KOPT-K1 (cell line): ENCODE results near the gene TRAK2.
"Not testable (repeated sequence)": the region's sequence is repeated elsewhere in the genome, so short reads cannot be mapped to it uniquely, and the experiment has no call there.

Source experiments
- H3K27ac ChIP-seq: fragments of 200-600 bp; sonication (generic); 2 replicates; pipeline ENCODE4 v1.5.1; 2016; ENCODE audit warnings: antibody characterized with exemption, mild to moderate bottlenecking, low read depth, low read length; ENCODE audit not compliant: poor library complexity, severe bottlenecking
- H3K36me3 ChIP-seq: fragments of 200-600 bp; sonication (generic); 2 replicates; pipeline ENCODE4 v1.5.1; 2017; ENCODE audit warnings: antibody characterized with exemption, mild to moderate bottlenecking, low read length, moderate library complexity; ENCODE audit not compliant: insufficient read depth
- H3K9me3 ChIP-seq: fragments of 200-600 bp; sonication (generic); 2 replicates; pipeline ENCODE4 v1.5.1; 2017; ENCODE audit warnings: antibody characterized with exemption, low read length, mild to moderate bottlenecking; ENCODE audit not compliant: insufficient read depth, poor library complexity, severe bottlenecking

Gene TRAK2

DNA sequence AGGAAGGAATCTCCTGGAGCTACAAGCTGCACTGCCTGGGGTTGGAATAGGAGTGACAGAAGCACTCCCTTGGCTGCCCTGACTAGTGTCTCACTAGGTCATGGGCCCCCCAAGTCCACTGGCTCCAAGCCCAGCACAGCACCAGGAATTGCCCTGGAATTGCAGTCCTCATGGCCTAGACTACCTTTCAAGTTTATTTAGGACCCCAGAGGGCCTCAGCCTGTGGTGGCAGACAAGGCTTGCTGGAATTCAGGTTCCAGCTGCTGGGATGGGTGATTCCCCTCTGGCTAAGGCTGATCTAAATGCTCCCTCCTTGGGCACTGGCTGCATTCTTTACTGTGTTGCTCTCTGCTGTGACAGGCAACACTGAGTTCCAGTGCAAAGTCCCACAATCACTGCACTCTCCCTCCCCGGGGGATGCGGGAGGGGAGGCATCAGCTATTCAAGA is 14.3 kb upstream of the TRAK2 start:
- no peak overlapping the region for H3K27ac ChIP-seq
- peaks cover 4% of the 10 kb centered on the region for H3K9me3 ChIP-seq
- H3K36me3 ChIP-seq = 0 out of 2 replicates have a peak, but pooled peaks cover 8% of the 10 kb centered on the region

DNA sequence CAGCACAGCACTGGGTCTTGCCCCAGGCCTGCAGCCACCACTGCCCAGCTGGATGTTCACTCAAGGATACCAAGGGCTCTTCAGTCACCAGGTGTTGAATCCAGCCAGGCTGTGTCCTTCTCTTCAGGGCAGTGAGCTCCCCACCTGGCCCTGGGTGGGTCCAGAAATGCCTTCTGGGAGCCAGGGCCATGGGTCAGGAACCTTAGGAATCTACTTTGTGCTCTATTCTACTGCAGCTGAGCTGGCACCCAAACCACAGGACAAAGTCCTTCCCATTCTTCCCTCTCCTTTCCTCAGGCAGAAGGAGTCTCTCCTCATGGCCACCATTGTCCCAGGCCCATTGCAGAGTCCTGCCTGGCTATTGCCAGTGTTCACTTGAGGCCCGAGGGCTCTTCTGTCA is 13.3 kb upstream of the TRAK2 start:
- H3K36me3 ChIP-seq = 0 out of 2 replicates have a peak, but pooled peaks cover 5% of the 10 kb centered on the region
- peaks cover 4% of the 10 kb centered on the region for H3K9me3 ChIP-seq
- no peak overlapping the region for H3K27ac ChIP-seq

DNA sequence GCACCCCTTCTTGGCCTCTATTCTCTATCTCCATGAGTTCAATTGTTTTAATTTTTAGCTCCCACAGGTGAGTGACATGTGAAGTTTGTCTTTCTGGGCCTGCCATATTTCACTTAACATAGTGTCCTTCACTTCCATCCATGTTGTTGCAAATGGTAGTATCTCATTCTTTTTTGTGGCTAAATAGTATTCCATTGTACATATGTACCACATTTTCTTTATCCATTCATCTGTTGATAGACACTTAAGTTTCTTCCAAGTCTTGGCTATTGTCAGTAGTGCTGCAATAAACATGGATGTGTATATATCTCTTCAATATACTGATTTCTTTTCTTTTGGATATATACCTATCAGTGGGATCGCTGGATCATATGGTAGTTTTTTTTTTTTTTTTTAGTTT is 9.3 kb upstream of the TRAK2 start:
- Histone ChIP-seq H3K36me3 (no peaks in the 10 kb centered on the region), H3K27ac (no peak overlapping the region), H3K9me3 (peaks cover 4% of the 10 kb centered on the region)

DNA sequence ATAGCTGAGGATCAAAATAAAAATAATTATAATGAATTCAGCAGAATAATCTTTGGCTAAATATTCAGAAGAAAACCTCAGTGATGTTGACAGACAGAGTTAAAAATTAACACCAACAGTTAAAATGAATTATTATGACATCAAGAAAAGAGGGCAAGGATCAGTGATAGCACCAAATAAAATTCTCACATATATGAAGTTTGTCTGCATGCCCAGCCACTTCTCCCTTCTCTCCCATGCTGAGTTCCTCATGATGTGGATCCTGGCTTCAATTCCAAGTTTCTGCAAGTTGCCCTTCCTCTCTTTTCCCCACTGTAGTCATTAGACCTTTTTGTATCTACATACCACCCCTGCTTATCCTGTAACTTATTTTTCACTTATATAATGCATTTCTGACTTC is 7.1 kb upstream of the TRAK2 start:
- H3K27ac ChIP-seq = no peak overlapping the region
- peaks cover 4% of the 10 kb centered on the region for H3K9me3 ChIP-seq
- no peaks in the 10 kb centered on the region for H3K36me3 ChIP-seq

DNA sequence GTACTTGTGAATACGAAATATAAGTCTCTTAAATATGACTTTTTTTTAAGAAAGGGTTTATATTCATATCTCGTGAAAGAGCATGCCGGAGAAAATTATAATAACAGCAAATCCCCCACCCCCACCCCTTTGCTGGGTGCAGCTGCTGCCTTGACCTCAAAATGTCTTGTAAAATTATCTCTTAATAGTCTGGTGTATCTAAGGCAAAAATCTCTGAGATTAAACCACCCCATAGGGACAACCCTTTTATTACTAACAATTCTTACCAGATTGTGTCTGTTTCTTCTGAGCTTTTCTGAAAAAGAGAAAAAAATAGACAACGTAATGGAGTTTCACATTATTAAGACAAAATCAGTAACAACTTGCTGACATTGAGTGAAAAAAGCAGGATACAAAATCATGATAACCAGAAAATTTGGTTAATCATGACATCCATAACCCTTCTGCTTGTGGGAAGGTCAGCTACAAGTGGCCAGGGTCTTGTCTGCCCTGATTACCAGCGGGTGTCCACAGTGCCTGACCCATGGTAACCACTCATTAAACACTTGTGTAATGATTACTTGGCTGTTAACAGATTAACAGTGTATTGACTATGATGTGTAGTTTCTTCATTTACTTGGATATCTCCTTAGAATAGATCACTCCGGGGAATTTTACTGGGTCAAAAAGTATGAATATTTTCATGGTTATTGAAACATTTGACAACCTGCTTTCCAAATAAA is 1.8 kb upstream of the TRAK2 start:
- no peaks in the 10 kb centered on the region for H3K36me3 ChIP-seq
- H3K27ac ChIP-seq = no peak overlapping the region
- no peaks in the 10 kb centered on the region for H3K9me3 ChIP-seq

DNA sequence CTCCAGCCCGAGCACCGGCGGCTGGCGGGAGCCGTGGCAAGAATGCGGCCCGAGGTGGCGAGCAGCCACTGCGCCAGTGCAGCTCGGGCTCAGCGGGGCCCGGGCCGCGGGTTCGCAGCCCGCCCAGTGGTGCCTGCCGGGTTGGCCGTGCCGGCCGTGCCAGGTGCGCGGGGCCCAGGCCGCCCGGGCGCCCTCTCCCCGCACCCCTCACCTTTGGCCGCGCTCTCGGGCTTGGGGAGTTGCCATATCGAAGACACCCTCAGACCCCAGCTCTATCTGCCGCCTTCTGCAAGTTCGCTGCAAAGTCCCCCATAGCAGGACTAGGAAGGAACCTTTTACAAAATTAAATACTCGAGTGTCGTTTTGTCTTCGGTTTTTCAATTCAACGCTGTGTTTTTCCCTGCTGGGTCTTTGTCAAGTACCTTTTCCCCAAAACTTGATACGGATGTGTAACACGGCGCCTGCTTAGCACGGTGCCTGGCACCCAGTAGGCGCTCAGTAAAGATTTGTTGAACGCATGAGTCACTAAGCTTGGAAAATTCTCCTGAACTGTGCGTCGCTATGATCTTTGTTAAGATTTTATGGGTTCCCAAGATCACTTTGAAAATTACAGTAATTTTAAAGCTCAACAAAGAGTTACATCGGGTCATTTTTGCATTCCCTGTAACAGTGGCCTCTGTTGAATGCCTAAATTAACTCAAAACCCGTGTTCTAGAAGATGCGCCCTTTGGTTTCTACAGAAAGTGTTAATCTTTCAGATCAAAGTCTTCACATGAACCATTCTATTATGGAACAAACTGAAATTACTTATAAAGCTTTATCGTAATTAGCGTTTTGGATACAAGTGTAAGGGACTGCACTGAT is 1.0 kb upstream of the TRAK2 start:
- Histone ChIP-seq H3K27ac (peak overlapping the region; percentile 74), H3K9me3 (no peaks in the 10 kb centered on the region), H3K36me3 (no peaks in the 10 kb centered on the region)

DNA sequence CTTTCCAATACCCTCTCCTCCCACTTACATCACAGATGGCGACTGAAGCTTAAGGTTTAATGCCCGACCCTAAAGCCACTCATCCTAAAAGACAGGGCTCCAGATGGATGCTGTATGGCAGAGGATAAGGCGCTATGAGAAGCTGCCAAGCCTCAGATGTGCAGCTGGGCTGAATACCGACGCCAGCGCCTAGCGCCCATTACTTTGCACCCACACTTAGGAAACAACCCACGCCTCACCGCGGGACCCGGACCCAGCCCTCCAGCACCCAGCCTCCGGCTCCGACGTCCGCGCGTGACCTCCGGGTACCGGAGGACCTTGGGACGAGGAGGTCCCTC is 335 bp downstream of the TRAK2 start:
- no peaks in the 10 kb centered on the region for H3K36me3 ChIP-seq
- peak overlapping the region; percentile 74 for H3K27ac ChIP-seq

DNA sequence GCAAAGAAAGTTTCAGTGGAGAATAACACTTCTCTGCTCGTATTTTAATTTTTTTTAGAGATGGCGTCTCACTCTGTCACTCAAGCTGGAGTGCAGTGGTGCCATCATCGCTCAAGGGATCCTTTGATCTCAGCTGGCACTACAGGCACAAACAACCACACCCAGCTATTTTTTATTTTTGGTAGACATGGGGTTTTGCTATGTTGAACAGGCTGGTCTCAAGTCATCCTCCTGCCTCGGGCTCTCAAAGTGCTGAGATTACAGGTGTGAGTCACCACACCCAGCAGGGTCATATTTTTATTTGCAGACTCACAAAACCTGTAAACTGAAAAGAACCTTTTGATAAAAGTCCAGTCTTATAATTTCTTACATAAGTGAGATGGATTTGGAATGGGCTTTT is 2.6 kb downstream of the TRAK2 start:
- Histone ChIP-seq H3K27ac (no peak overlapping the region), H3K9me3 (no peaks in the 10 kb centered on the region), H3K36me3 (no peaks in the 10 kb centered on the region)

More for the DNA sequence above, 335 bp downstream of the TRAK2 start:
- H3K9me3 ChIP-seq = no peaks in the 10 kb centered on the region

DNA sequence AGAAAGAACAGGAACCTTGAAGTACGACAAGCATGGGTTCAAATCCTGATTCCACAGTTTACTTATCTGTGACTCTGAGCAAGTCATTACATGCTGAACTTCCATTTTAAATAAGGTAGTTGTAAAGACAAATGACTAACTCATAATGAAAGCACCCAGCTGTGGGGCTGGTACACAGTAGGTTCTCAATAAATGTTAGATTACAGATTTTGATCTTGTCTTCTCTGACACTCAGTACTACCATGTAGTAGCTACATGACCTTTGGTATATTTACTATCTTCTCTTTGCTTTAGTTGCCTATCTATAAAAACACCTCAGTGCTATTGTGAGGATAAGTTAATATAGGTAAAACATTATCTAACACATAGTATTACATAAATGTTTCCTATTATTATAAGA is 3.2 kb downstream of the TRAK2 start:
- no peak overlapping the region for H3K27ac ChIP-seq
- H3K9me3 ChIP-seq = no peaks in the 10 kb centered on the region
- no peaks in the 10 kb centered on the region for H3K36me3 ChIP-seq

DNA sequence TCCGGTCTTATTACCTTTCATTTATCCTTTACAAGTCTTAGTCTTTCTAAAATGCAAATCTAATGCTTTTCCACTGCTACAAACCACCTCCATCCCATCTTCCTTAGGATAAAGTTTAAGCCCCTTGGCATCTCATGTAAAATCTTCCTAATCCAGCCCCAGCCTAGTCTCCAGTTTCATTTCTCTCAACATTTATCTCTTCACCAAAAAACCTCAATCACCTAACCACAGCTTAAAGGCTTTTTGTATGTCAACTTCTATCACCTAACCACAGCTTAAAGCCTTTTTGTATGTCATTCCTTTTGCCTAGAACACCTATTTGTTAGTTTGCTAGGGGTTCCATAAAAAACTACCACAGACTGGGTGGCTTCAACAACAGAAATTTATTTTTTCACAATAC is 4.2 kb downstream of the TRAK2 start:
- H3K27ac ChIP-seq = no peak overlapping the region
- no peaks in the 10 kb centered on the region for H3K36me3 ChIP-seq
- H3K9me3 ChIP-seq = no peaks in the 10 kb centered on the region

DNA sequence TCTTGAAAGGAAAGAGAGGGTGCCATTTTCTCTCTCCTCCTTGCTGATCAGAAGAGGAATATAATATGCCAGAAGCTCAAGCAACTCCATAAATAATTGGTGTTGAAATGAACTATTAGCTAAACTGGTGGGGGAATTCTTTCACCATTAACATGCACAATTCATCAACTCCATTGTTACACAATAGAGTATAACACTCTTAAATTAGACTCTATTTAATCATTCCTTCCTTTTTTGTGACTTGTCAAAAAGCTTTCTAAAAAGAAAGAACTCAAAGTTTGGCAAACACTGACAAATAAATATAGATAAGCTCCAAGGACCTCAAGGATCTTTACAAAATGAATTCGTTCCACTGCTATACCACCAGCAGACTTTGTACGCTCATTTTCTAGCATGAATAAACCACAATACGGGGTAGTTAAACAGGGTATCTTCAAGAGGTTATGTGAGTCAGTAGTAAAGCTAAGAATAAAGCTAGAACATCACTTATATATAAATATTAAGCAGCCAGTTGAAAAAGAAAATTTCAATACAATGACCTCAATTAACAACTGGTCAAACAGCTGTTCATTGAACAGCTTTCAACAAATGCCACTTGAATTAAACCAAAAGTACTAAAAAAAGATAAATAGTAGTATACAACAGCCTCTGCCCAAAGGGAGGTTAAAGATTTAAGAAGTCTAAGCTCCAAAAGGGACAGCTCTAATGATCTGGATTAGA is 6.4 kb downstream of the TRAK2 start:
- no peaks in the 10 kb centered on the region for H3K9me3 ChIP-seq
- no peaks in the 10 kb centered on the region for H3K36me3 ChIP-seq
- H3K27ac ChIP-seq = no peak overlapping the region

DNA sequence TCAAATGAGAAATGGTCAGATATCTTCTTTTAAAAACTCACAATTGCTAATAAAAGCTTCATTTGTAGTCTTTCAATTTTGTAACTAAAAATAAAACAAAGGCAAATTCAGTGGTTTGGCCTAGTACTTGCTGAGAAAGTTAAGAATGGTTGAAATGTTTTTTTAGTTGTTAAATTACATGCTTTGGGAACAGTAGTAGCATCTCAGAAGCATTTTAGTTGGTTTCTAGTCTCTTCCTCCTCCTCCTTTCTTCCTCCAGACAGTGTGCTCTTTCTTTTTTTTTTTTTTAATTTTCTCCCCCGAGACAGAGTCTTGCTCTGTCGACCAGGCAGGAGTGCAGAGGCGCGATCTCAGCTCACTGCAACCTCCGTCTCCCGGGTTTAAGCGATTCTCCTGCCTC is 9.8 kb downstream of the TRAK2 start:
- Histone ChIP-seq H3K36me3 (no peaks in the 10 kb centered on the region), H3K27ac (no peak overlapping the region), H3K9me3 (no peaks in the 10 kb centered on the region)

DNA sequence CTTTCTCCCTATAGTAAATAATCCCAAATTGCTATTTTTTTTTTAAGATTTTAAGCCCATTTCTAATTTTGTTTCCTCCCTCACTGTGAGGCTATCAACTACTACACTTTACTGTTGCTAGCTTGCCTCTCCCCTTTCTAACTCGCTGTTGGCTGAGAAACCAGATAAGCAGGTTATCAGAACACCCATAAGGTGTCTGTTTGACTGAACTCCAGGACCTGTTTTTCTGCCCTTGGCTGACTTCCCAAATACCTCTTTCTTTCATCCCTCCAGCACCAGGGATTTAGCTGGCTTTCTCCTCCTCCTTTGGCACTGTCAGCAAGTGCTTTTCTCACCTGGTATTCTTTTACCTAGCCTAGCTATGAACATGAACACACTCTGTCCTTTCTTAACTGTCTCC is 11.1 kb downstream of the TRAK2 start:
- Histone ChIP-seq H3K27ac (no peak overlapping the region), H3K36me3 (no peaks in the 10 kb centered on the region), H3K9me3 (no peaks in the 10 kb centered on the region)

DNA sequence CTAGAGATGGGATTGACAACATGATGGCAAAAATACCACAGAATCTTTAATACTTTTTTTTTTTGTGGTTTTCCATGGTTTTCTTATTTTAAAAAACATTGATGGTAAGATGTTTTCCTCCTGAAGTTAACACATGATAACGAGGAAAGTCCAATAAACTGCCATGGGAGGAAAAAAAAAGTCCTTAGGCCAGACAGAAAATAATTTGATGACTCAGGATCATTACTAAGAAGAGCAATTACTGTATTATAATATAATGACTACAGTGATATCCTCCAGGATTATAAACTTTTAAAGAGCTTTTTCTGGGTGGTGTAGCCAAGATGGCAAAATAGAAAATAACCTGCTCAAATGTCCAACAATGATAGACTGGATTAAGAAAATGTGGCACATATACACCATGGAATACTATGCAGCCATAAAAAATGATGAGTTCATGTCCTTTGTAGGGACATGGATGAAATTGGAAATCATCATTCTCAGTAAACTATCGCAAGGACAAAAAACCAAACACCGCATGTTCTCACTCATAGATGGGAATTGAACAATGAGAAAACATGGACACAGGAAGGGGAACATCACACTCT is 11.8 kb downstream of the TRAK2 start:
- H3K9me3 ChIP-seq, H3K36me3 ChIP-seq, H3K27ac ChIP-seq: not testable (repeated sequence)

DNA sequence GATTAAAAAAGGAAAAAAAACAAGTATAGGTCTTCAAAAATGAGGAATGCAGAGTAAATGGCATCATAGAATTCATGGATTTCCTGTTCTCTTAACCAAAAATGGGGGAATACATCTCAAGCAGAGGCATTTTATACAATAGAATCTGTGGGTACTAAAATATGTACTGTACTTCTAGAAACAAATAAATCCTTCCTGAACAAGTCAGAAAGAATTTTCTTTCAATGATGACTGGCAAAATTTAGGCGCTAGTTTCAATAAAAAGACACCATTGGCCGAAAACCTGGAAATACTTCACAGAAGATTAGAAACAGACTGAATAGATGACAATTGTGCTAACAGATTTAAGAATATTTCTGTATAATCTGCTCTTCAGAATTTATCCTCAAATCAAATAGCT is 15.1 kb downstream of the TRAK2 start:
- Histone ChIP-seq H3K9me3 (no peaks in the 10 kb centered on the region), H3K27ac (no peak overlapping the region), H3K36me3 (no peaks in the 10 kb centered on the region)
